HG03039 (cell line): ENCODE data around the gene NDUFS6.
"Not testable (repeated sequence)": the region's sequence is repeated elsewhere in the genome, so short reads cannot be mapped to it uniquely, and the experiment has no call there.

Source experiments
- ATAC-seq: cut with Tn5 transposase; IDR thresholded peaks from one replicate; pipeline ENCODE4 v1.9.1; 2021; ENCODE audit warnings: mild to moderate bottlenecking, moderate library complexity; ENCODE audit not compliant: unreplicated experiment

Gene NDUFS6

GRCh38 chr5:1781726-1782384 lies 19.4 kb upstream of the NDUFS6 start:
- no peak for ATAC-seq

- no peak for ATAC-seq
These were observed 18.6 kb upstream of the NDUFS6 start for GRCh38 chr5:1782385-1783215.

DNA sequence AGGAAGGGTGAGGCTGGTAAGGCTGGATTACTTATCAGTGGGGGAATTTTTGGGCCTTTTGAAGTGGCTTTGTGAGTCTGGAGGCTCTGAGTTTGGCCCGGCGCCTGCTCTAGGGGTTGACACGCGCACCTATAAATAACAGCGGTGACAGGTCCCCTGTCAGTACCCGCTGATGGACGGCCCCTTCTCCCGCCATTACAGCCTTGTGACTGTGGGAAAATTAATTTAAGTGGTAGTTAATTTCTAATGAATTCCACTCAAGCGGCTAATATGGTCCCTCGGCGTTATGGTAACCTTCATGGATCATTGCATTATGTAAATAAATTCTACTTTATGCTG lies 18.0 kb upstream of the NDUFS6 start:
- ATAC-seq, result peak; percentile 90

GRCh38 chr5:1784197-1785050 lies 16.8 kb upstream of the NDUFS6 start:
- no peak for ATAC-seq

- no peak for ATAC-seq
These were observed 16.1 kb upstream of the NDUFS6 start for GRCh38 chr5:1785062-1785461.

GRCh38 chr5:1785984-1786383 lies 15.2 kb upstream of the NDUFS6 start:
- no peak for ATAC-seq

DNA sequence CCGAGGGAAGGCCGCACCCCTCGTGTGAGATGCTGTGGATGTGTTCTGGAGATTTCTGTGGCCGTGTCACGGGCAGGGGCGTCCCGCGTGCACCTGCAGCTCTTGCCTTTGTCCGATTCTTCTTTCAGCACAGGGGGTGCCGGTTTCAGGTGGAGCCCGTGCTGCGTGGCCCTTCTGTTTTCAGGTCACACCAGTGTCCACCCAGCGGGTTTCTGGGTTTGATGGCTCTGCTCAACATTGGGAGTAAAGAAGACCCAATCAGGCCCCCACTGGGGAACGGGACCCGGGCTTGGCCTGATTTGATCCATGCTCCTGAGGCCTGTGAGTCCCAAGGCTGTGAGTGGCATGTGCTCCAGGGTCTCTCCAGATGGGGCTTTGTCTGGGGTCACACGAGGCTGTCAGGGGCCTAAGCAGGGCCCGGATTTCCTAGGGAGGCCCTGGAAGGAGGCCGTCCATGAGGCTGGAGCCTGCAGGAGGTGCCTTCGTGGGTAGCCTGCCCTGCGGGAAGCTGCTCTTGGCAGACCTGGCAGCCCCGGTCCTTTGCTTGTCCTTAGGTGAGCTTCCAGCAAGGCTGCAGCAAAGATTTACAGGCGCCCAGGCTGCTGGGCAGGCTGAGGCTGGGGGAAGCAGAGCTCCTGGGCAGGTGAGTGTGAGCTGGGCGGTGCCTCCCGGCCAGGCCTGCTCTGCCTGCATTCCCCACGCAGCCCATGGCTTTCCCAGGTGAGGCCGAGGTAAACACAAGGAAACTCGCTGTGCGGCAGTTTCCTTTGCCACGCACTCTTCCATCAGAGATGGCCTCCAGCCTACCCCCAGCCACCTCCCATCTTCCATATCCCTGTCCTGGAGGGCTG lies 14.4 kb upstream of the NDUFS6 start:
- no peak for ATAC-seq

- no peak for ATAC-seq
These were observed 13.6 kb upstream of the NDUFS6 start for GRCh38 chr5:1787472-1788047.

GRCh38 chr5:1788200-1788599 lies 13.0 kb upstream of the NDUFS6 start:
- no peak for ATAC-seq

DNA sequence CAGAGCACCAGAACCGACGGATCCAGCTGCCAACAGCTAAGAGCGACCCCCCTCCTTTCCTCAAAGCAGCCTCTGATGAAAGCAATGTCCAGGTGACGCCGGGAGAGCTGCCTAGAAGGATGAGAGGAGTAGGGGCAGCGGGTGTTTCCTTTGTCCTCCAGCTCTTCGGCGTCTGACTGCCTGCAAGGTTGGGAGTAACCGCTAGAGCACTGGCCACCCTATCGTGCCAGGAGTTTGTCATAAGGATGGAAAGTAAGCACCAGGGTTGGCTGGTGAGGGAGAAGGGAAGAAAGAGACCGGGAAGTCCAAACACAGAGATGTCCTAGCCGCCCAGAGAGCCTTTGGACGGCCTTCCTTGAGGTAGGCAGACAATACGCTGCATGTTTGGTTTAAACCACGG lies 12.4 kb upstream of the NDUFS6 start:
- ATAC-seq, result no peak

DNA sequence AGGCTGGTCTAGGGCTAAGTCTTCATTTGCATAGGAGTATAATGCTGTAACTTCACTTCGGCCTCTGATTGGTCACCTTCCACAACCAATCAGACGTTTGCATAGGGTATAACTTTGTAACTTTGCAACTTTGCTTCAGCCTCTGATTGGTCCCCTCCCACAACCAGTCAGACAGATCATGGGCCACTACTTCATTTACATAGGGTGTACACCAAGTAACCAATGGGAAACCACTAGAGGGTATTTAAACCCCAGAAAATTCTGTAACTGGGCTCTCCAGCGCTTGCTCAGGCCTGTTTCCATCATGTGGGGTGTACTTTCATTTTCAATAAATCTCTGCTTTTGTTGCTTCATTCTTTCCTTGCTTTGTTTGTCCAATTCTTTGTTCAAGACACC lies 11.8 kb upstream of the NDUFS6 start:
- ATAC-seq, result not testable (repeated sequence)

- ATAC-seq, result no peak
These were observed 11.3 kb upstream of the NDUFS6 start for GRCh38 chr5:1789834-1790471.

DNA sequence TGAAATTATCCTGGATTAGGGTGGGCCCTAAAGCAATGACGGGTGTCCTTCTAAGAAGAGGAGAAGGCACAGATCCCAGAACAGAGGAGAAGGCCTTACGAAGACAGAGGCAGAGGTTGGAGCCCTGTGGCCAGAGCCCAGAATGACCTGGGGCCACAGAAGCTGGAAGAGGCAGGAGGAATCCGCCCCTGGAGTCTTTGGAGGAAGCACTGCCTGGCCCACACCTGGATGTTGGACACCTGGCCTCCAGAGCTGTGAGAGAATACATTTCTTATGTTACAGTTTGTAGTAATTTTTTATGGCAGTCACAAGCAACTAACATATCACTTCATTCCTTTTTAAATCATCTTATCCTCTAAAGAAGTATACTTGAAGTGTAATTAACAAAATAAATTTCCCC lies 10.0 kb upstream of the NDUFS6 start:
- ATAC-seq, result no peak

GRCh38 chr5:1792842-1793266 lies 8.4 kb upstream of the NDUFS6 start:
- peak; percentile 92 for ATAC-seq

GRCh38 chr5:1793301-1793740 lies 7.9 kb upstream of the NDUFS6 start:
- no peak for ATAC-seq

GRCh38 chr5:1793966-1794900 lies 7.0 kb upstream of the NDUFS6 start:
- ATAC-seq, result no peak

GRCh38 chr5:1794901-1795290 lies 6.3 kb upstream of the NDUFS6 start:
- ATAC-seq, result no peak

GRCh38 chr5:1795506-1795905 lies 5.7 kb upstream of the NDUFS6 start:
- ATAC-seq, result no peak

DNA sequence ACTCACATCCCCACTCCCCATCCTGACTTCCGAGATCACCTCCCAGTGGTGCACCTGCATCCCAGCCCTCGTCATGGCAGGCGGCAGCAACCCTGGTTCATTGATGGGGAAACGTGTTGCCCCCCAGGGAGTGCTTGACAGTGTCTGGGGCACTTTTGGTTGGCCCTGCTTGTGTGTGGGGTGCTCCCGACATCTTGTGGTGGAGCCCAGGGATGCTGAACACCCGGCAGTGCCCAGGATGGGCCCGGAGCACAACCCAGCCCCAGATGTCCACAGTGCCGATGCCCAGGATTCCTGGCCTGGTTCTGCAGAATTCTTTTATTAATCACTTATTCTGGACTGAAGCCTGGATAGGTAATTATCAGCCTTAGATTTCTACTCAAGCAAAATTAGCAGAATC lies 5.3 kb upstream of the NDUFS6 start:
- ATAC-seq, result no peak
